Fibroblast of mammary gland (primary cell): ENCODE data around the gene CD244.
"Not testable (repeated sequence)": the region's sequence is repeated elsewhere in the genome, so short reads cannot be mapped to it uniquely, and the experiment has no call there.

Experiments
- DNase-seq: peaks from one replicate; pipeline ENCODE4 v3.0.0-alpha.2; 2010; ENCODE audit warnings: low read depth
- H3K4me3 ChIP-seq: 2 replicates; pipeline ENCODE4 v1.5.1; 2011; ENCODE audit warnings: low read depth, mild to moderate bottlenecking, low read length, moderate library complexity; ENCODE audit not compliant: control insufficient read depth
- TF ChIP-seq, protein P1 (sequence below): conservative IDR thresholded peaks from 2 replicates; pipeline ENCODE4 v1.5.1; 2011; ENCODE audit warnings: low read depth, low read length, inconsistent platforms; ENCODE audit not compliant: control insufficient read depth, insufficient read depth

CD244 gene

DNA sequence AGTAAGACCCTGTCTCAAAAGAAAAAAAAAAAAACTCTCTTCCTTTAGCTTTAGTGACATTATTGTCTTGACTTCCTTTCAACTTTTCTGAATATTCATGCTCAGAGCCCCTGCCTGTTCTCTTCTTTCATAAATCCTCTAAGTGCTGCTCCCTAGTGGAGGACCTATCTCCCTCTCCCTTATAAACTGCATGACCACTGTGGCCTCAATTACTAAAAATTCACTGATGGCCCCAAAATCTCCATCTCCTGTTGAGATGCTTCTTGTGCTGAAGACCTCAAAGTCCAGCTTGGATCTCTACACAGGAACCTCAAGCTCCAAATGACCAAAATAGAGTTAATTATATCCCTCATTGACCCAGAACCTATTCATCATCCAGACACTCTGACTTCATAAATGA lies 14.5 kb upstream of the CD244 start:
- no peak for DNase-seq
- TF ChIP-seq, protein P1, sequence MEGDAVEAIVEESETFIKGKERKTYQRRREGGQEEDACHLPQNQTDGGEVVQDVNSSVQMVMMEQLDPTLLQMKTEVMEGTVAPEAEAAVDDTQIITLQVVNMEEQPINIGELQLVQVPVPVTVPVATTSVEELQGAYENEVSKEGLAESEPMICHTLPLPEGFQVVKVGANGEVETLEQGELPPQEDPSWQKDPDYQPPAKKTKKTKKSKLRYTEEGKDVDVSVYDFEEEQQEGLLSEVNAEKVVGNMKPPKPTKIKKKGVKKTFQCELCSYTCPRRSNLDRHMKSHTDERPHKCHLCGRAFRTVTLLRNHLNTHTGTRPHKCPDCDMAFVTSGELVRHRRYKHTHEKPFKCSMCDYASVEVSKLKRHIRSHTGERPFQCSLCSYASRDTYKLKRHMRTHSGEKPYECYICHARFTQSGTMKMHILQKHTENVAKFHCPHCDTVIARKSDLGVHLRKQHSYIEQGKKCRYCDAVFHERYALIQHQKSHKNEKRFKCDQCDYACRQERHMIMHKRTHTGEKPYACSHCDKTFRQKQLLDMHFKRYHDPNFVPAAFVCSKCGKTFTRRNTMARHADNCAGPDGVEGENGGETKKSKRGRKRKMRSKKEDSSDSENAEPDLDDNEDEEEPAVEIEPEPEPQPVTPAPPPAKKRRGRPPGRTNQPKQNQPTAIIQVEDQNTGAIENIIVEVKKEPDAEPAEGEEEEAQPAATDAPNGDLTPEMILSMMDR, result no peak
- H3K4me3 ChIP-seq, result no peak overlapping the region

DNA sequence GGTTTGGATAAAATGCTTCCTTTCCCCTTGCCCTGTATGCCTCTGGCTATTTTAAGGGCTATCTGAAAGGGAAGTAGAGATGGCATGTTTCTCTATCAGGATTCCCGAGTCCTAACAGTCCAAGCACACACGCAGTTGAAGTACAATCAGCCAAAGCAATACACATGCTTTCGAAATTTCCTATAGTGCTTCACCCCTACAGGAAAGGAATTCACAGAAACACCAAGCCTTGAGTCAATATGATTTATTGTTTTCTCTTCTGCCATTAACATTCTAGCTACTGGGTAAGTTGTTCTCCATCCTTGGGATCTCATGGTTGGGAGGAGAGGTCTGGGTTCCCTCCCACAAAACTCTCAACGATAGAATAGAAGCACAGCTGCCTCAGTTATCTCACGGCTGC lies 13.6 kb upstream of the CD244 start:
- DNase-seq, result no peak
- no peak overlapping the region for H3K4me3 ChIP-seq
- TF ChIP-seq, protein P1, result no peak

DNA sequence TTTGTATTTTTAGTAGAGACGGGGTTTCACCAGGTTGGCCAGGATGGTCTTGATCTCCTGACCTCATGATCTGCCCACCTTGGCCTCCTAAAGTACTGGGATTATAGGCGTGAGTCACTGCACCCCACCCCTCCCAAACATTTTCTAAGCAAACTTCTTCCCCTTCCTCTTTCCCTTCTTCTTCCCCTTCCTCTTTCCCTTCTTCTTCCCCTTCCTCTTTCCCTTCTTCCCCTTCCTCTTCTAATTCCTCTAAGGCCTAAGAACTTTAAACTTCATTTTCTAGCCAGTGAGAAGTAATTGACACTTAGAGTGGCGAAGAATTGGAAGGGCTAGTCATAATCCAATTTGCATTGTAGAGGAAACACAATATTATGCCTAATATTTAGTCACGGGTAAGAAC lies 12.9 kb upstream of the CD244 start:
- DNase-seq, H3K4me3 ChIP-seq: not testable (repeated sequence)

DNA sequence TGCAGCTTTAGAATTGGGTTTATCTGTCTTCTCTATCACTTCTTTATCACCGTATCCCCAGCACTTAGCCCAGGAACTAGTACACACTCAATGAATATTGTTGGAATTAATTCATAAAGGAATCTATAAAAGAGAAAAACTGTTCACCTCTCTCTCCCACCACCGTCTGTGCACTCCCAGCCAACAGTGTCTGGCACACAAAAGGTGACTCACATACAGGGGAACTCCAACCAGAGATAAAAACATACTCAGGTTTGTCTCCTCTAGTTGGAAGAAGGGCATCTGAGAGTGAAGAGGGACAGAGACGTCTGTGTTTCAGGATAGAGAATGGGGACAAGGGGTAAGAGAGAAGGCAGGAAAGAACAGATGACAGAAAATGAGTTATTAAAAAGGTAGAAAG lies 12.2 kb upstream of the CD244 start:
- no peak for DNase-seq
- TF ChIP-seq, protein P1, result no peak

DNA sequence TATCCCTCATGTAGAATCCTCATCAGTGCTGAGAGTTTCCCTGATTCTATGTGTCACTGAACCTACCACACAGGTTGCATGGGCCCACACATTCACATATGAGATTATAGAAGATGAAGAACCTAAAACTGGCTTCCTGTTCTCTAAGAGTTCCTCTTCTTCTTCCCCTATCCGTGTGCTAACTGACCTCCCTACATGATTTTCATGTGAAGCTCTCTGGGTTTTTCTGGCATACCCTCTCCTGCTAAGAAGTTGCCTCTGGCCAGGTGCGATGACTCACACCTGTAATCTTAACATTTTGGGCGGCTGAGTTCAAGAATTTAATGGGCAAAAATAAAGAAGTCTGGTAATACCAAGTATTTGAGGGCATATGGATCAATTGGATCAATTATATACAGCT lies 5.5 kb upstream of the CD244 start:
- no peak overlapping the region for H3K4me3 ChIP-seq
- no peak for DNase-seq
- TF ChIP-seq, protein P1, result no peak

More for the DNA sequence above, 12.2 kb upstream of the CD244 start:
- no peak overlapping the region for H3K4me3 ChIP-seq

DNA sequence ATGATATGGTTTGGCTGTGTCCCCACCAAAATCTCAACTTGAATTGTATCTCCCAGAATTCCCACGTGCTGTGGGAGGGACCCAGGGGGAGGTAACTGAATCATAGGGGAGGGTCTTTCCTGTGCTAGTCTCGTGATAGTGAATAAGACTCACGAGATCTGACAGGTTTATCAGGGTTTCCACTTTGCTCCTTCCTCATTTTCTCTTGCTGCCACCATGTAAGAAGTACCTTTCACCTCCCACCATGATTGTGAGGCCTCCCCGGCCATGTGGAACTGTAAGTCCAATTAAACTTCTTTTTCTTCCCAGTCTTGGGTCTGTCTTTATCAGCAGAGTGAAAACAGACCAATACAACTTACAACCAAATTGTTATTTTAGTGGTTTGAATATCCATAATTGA lies 5.0 kb upstream of the CD244 start:
- DNase-seq, H3K4me3 ChIP-seq: not testable (repeated sequence)

DNA sequence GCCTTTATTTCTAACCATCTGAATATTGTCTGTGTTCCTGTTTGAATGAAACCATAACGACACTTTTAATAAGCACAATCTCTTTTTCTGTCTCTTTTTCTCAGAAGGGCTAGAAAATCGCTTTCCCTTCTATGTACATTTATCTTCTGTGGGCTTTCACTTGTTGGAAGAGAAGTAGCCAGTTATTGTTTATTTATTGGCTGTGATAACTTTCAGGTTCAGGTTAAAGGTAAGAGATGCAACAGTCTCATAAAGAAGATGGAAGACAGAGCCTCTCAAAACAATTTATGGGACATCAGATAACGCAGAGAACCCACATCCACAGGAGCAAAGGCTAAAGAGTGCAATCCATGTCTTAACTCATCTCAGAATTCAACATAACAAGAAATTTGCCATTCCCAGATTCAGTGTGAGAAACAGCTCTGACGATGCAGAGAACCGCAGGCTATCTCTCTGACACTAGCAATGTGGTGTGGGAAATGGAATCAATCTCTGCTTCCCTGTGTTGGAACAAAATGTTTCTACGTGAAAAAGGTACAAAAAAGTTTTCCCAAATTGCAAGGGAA lies 4.1 kb upstream of the CD244 start:
- TF ChIP-seq, protein P1, result no peak
- DNase-seq, result no peak
- no peak overlapping the region for H3K4me3 ChIP-seq

DNA sequence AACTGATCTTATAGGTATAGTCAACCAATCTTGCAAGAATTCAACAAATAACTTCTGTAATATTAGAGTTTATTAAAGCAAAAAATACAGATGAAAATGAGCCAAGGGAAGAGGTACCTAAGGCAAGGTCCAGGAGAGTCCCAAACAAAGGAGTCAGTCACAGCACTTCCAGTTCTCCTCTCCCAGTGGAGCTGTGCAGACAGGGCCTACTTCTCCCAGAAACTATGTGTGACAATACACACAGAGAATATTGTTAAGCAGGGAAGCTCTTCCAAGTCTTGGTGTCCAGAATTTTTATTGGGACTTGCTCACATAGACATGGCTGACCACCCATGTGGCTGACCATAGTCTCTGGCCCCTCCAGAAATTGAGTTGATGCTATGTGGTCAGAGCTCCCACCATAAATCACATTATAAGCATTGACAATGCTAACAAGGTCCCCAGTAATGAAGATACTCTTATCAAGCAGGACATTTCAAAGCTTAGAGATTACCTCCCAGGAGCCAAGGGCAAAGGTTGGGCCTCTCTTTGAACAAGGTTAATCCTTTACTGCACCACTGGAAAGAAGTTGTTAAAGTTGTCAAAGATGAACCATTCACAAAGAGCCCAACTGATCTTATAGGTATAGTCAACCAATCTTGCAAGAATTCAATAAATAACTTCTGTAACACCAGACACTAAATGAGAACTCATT lies 3.5 kb upstream of the CD244 start:
- DNase-seq, result no peak
- TF ChIP-seq, protein P1, result no peak
- H3K4me3 ChIP-seq, result no peak overlapping the region
